Fibroblast of lung (primary cell): ENCODE results near the gene ADCY5. TPM values are rescaled to one million over a fixed set of nuclear protein-coding genes. Genes with fewer than 3 reads are reported as not detected.

Experiments
- DNase-seq, 2 donors: peaks; one replicate each; pipeline versions ENCODE4 v3.0.0 to v3.0.0-alpha.2; 2010; ENCODE audit warnings: low read depth in 2 of 2
- H2AFZ ChIP-seq: 2 replicates; pipeline ENCODE4 v1.5.1; 2012; ENCODE audit warnings: low read length, control low read depth, inconsistent platforms
- H3K27ac ChIP-seq: 2 replicates; pipeline ENCODE4 v1.5.1; 2011; ENCODE audit warnings: low read length, control low read depth; ENCODE audit not compliant: insufficient read depth
- H3K27me3 ChIP-seq: 2 replicates; pipeline ENCODE4 v1.5.1; 2011; ENCODE audit warnings: mild to moderate bottlenecking, low read length; ENCODE audit not compliant: control insufficient read depth, insufficient read depth
- H3K36me3 ChIP-seq: 2 replicates; pipeline ENCODE4 v1.5.1; 2011; ENCODE audit warnings: low read length; ENCODE audit not compliant: control insufficient read depth, insufficient read depth
- H3K4me1 ChIP-seq: 2 replicates; pipeline ENCODE4 v1.5.1; 2011; ENCODE audit warnings: low read length; ENCODE audit not compliant: control insufficient read depth, insufficient read depth; ENCODE audit errors: extremely low read depth
- H3K4me2 ChIP-seq: 2 replicates; pipeline ENCODE4 v1.5.1; 2011; ENCODE audit warnings: low read length, control low read depth; ENCODE audit not compliant: insufficient read depth; ENCODE audit errors: extremely low read depth
- H3K4me3 ChIP-seq, 4 experiments: fragments of 200-600 bp in 1 of 4; sonication (generic) in 1 of 4; replicated peaks in 1 of 4; 2 replicates each; pipeline ENCODE4 v1.5.1; 2011 to 2016; ENCODE audit warnings: low read length in 4 of 4, low read depth in 3 of 4, mild to moderate bottlenecking in 3 of 4, control low read depth in 2 of 4, inconsistent platforms in 1 of 4, mixed read lengths in 1 of 4; ENCODE audit not compliant: insufficient read depth in 1 of 4; ENCODE audit errors: control extremely low read depth in 1 of 4
- H3K79me2 ChIP-seq: 2 replicates; pipeline ENCODE4 v1.5.1; 2012; ENCODE audit warnings: mild to moderate bottlenecking, low read length, inconsistent platforms; ENCODE audit not compliant: control insufficient read depth, insufficient read depth
- H3K9ac ChIP-seq: 2 replicates; pipeline ENCODE4 v1.5.1; 2011; ENCODE audit warnings: mild to moderate bottlenecking, low read length, control low read depth; ENCODE audit not compliant: insufficient read depth
- H3K9me3 ChIP-seq: 2 replicates; pipeline ENCODE4 v1.5.1; 2012; ENCODE audit warnings: low read depth, low read length; ENCODE audit not compliant: control insufficient read depth, insufficient read depth
- H4K20me1 ChIP-seq: 2 replicates; pipeline ENCODE4 v1.5.1; 2011; ENCODE audit warnings: low read length; ENCODE audit not compliant: control insufficient read depth, insufficient read depth; ENCODE audit errors: extremely low read depth
- EZH2 ChIP-seq: IDR thresholded peaks from 2 replicates; pipeline ENCODE4 v1.5.1; 2012; ENCODE audit warnings: low read length, control low read depth, mild to moderate bottlenecking; ENCODE audit errors: missing control alignments
- polyA plus RNA-seq, 2 donors: library from polyadenylated mRNA; depleted of rRNA in 1 of 2; stranded (reverse) in 1 of 2; unstranded in 1 of 2; fragments of >200 nt; gene quantifications; 2 replicates each; pipeline ENCODE4 v1.2.1, GENCODE V29; 2011 to 2012; ENCODE audit warnings: missing spikeins in 1 of 2
- total RNA-seq: library from RNA; depleted of rRNA; stranded (reverse); fragments of >200 nt; gene quantifications from 2 replicates; pipeline ENCODE4 v1.2.1, GENCODE V29; 2014
- TF ChIP-seq, protein P1 (sequence below), 2 donors: IDR thresholded peaks in 1 of 2; conservative IDR thresholded peaks in 1 of 2; 1 replicate in 1 of 2; 2 replicates in 1 of 2; pipeline ENCODE4 v1.5.1; 2011 to 2012; ENCODE audit warnings: low read length in 2 of 2, control low read depth in 1 of 2, inconsistent platforms in 1 of 2, low read depth in 1 of 2, mild to moderate bottlenecking in 1 of 2

ADCY5 gene
- total and polyA plus RNA-seq, 2 donors (not counting 1 experiment from before 2014, with no cell fraction given) = 0.11 to 0.50 TPM

DNA sequence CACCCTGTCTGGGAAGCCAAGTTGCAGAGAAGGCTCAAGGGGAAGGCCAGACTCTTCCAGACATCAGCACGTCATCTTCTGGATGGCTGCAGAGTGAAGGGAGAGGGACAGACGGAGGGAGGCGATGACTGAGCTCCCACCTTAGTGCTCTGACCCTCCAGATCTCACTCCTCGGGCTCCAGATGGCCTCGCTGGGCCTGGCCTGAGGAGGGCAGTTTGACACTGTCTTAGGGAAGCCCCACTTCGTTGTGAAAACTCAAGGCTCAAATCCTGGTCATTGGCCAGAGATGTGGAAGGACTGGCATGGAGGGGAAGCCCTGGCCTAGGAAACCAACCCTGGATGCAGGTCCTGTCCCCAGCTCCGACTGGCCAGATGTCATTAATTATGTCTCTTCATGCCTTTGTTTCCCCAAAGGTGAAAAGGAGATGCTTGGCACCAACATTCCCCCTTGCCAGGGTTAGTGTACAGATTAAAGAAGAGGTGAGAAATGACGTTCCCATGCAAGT is 70.4 kb downstream of the ADCY5 start:
- no peak for DNase-seq
- Histone ChIP-seq H3K4me3 (no peak overlapping the region), H3K9ac (no peak overlapping the region), H4K20me1 (no peaks in the 10 kb centered on the region), H3K4me1 (no peaks in the 10 kb centered on the region), H3K27me3 (peaks cover 17% of the 10 kb centered on the region), H2AFZ (no peak overlapping the region), H3K4me2 (no peak overlapping the region), H3K79me2 (no peaks in the 10 kb centered on the region), H3K36me3 (no peaks in the 10 kb centered on the region), H3K27ac (no peak overlapping the region), H3K9me3 (no peaks in the 10 kb centered on the region)
- TF ChIP-seq EZH2 = no peak
- TF ChIP-seq, protein P1, sequence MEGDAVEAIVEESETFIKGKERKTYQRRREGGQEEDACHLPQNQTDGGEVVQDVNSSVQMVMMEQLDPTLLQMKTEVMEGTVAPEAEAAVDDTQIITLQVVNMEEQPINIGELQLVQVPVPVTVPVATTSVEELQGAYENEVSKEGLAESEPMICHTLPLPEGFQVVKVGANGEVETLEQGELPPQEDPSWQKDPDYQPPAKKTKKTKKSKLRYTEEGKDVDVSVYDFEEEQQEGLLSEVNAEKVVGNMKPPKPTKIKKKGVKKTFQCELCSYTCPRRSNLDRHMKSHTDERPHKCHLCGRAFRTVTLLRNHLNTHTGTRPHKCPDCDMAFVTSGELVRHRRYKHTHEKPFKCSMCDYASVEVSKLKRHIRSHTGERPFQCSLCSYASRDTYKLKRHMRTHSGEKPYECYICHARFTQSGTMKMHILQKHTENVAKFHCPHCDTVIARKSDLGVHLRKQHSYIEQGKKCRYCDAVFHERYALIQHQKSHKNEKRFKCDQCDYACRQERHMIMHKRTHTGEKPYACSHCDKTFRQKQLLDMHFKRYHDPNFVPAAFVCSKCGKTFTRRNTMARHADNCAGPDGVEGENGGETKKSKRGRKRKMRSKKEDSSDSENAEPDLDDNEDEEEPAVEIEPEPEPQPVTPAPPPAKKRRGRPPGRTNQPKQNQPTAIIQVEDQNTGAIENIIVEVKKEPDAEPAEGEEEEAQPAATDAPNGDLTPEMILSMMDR (conservative IDR thresholded peaks at IDR 0.05 in 1 of 2, IDR thresholded peaks at IDR 0.05 in 1 of 2; ENCODE audit: low read depth in 1 of 2, low read length in 2 of 2) = no peak

DNA sequence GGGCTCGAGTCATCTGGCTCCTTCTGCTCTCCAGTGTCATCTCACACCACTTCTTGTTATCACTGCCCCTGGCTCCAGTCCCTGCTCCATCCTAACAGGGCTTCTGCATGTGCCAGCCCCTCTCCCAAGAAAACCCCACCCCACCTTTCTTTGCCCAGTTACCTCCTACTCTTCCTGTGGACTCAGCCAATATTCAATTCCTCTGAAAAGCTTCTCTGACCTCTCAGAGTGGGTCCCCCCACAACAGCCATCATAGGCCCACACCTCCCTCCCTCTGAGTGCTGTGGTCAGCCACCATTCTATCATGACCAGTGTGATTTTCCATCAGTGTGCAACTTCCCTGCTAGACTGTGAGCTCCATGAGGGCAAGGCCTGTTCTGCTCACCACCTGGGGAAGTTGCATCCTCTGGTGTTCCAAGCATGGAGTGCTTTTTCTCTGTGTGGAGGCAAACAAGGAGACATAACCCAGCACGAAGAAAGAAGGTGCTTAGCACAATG is 71.6 kb downstream of the ADCY5 start:
- Histone ChIP-seq H3K79me2 (no peaks in the 10 kb centered on the region), H4K20me1 (no peaks in the 10 kb centered on the region), H3K27me3 (peaks cover 27% of the 10 kb centered on the region), H3K4me3 (no peak overlapping the region), H3K4me1 (no peaks in the 10 kb centered on the region), H3K36me3 (no peaks in the 10 kb centered on the region), H3K27ac (no peak overlapping the region), H3K9ac (no peak overlapping the region), H3K9me3 (no peaks in the 10 kb centered on the region), H3K4me2 (no peak overlapping the region), H2AFZ (no peak overlapping the region)
- DNase-seq = no peak
- TF ChIP-seq, protein P1 (conservative IDR thresholded peaks at IDR 0.05 in 1 of 2, IDR thresholded peaks at IDR 0.05 in 1 of 2; ENCODE audit: low read depth in 1 of 2, low read length in 2 of 2) = no peak
- TF ChIP-seq EZH2 = no peak

DNA sequence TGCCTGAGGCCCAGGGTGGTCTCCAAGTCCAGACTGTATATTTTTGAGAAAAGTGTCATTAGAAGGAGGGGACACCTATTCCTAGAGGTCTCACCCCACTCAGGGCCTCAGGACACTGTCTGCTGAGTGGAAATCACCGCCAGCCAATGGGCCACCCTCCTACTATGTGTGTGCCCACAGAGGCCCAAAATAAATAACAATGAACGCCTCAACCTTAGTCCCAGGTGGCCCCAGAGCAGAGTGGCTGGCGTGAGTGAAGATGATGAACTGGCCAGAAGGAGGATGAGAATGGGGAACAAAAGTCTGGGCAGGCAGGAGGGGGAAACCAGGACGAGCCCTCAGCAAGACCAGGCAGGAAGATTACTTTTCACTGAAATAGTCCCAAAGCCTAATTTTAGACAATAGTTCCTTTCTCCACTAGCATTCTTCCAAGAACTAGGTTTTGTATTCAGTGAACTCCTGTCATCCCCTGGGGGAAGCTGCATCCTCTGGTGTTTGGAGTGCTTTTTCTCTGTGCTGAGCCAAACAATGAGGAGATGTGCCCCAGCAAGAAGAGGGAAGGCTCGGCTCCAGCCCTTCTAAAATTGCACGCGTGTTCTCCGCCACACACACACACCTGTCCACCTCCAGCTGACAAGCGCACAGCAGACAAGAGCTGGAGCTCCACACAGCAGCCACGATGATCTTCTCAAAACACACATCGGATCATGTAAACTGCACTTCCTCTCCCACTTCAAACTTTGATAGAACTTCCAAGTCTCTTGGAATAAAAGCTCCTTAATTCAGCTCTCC is 72.2 kb downstream of the ADCY5 start:
- TF ChIP-seq, protein P1 (conservative IDR thresholded peaks at IDR 0.05 in 1 of 2, IDR thresholded peaks at IDR 0.05 in 1 of 2; ENCODE audit: low read depth in 1 of 2, low read length in 2 of 2) = no peak
- no peak for TF ChIP-seq EZH2
- no peaks in the 10 kb centered on the region for H3K4me1 ChIP-seq
- no peak for DNase-seq
- H2AFZ ChIP-seq = no peak overlapping the region
- no peaks in the 10 kb centered on the region for H3K79me2 ChIP-seq
- H4K20me1 ChIP-seq = no peaks in the 10 kb centered on the region
- no peaks in the 10 kb centered on the region for H3K36me3 ChIP-seq
- no peak overlapping the region for H3K9ac ChIP-seq
- H3K9me3 ChIP-seq = no peaks in the 10 kb centered on the region
- peaks cover 27% of the 10 kb centered on the region for H3K27me3 ChIP-seq
- no peak overlapping the region for H3K27ac ChIP-seq
- no peak overlapping the region for H3K4me3 ChIP-seq
- H3K4me2 ChIP-seq = no peak overlapping the region
